SK-N-SH treated with all-trans-retinoic acid at 6 μM for 48 hours (cell line): ENCODE data around the gene LCN6.
"Not testable (repeated sequence)": the region's sequence is repeated elsewhere in the genome, so short reads cannot be mapped to it uniquely, and the experiment has no call there.

Source experiments
- OSR1 ChIP-seq: fragments of 250-450 bp; sonication (Bioruptor Pico); IDR thresholded peaks from 2 replicates; pipeline ENCODE4 v1.8.0; 2022; ENCODE audit warnings: moderate library complexity, mild to moderate bottlenecking, inconsistent platforms
- RARB ChIP-seq: fragments of 250-450 bp; sonication (Bioruptor Pico); IDR thresholded peaks from 2 replicates; pipeline ENCODE4 v1.8.0; 2021; ENCODE audit warnings: mild to moderate bottlenecking, moderate library complexity
- ZFP3 ChIP-seq: fragments of 250-450 bp; sonication (Bioruptor Pico); IDR thresholded peaks from 2 replicates; pipeline ENCODE4 v1.5.0; 2020; ENCODE audit warnings: mild to moderate bottlenecking, moderate library complexity

GRCh38 chr9:136711219-136711648 lies 37.1 kb downstream of the LCN6 start:
- not testable (repeated sequence) for TF ChIP-seq OSR1; ZFP3 (CRISPR knock-in tag); RARB
